K562 treated with DMSO at 1 percent for 4 hours (cell line): ENCODE data around the gene ASAH2B. TPM values are rescaled to one million over a fixed set of nuclear protein-coding genes. Genes with fewer than 3 reads are reported as not detected.

Source experiments
- total RNA-seq: library from RNA; unstranded; fragments of 300-600 nt; gene quantifications from 2 replicates; pipeline ENCODE4 v1.2.3, GENCODE V29; 2022; ENCODE audit not compliant: insufficient read depth

The ASAH2B gene
- total RNA-seq, result 4.8 and 6.5 TPM in 2 replicates

GRCh38 chr10:50739618-50740292 lies at the start of gene ASAH2B:
ASAH2B (plus strand) TSS chr10:50739936; CDS start chr10:50745131, 5,195 bp downstream.

Other genes with a start within 250 kb of the ASAH2B start
- gene SGMS1, start 116.0 kb upstream of the ASAH2B start, total RNA-seq, result 19.2 and 29.5 TPM in 2 replicates
- gene A1CF, start 145.7 kb downstream of the ASAH2B start, total RNA-seq, result not detected in 2 replicates